Measurements from ENCODE around the gene CEP68.
"Not testable (repeated sequence)": the region's sequence is repeated elsewhere in the genome, so short reads cannot be mapped to it uniquely, and the experiment has no call there.

Gene CEP68

GRCh38 chr2:65019010-65019409, 37.2 kb upstream of the CEP68 start:
- TF ChIP-seq CTCF (IDR thresholded peaks at IDR 0.05; ENCODE audit: insufficient read depth, low read depth, low read length, missing control alignments): no peak
- DNase-seq (ENCODE audit: low read depth): no peak
- H3K4me3 ChIP-seq (ENCODE audit: low read depth, low read length): no peak overlapping the region

- no peak for DNase-seq (ENCODE audit: low read depth)
- no peak for TF ChIP-seq CTCF (IDR thresholded peaks at IDR 0.05; ENCODE audit: insufficient read depth, low read depth, low read length, missing control alignments)
- no peak overlapping the region for H3K4me3 ChIP-seq (ENCODE audit: low read depth, low read length)
Measured at GRCh38 chr2:65019675-65020195, 36.5 kb upstream of the CEP68 start.

GRCh38 chr2:65020251-65020650, 36.0 kb upstream of the CEP68 start:
- not testable (repeated sequence) for H3K4me3 ChIP-seq (ENCODE audit: low read depth, low read length); DNase-seq (ENCODE audit: low read depth)

- H3K4me3 ChIP-seq (ENCODE audit: low read depth, low read length): no peak overlapping the region
- no peak for DNase-seq (ENCODE audit: low read depth)
- no peak for TF ChIP-seq CTCF (IDR thresholded peaks at IDR 0.05; ENCODE audit: insufficient read depth, low read depth, low read length, missing control alignments)
Measured at GRCh38 chr2:65020943-65021528, 35.2 kb upstream of the CEP68 start.

- DNase-seq (ENCODE audit: low read depth): no peak
- H3K4me3 ChIP-seq (ENCODE audit: low read depth, low read length): no peak overlapping the region
- TF ChIP-seq CTCF (IDR thresholded peaks at IDR 0.05; ENCODE audit: insufficient read depth, low read depth, low read length, missing control alignments): no peak
Measured at GRCh38 chr2:65021709-65022108, 34.5 kb upstream of the CEP68 start.

GRCh38 chr2:65022189-65022588, 34.0 kb upstream of the CEP68 start:
- no peak for DNase-seq (ENCODE audit: low read depth)
- TF ChIP-seq CTCF (IDR thresholded peaks at IDR 0.05; ENCODE audit: insufficient read depth, low read depth, low read length, missing control alignments): no peak
- H3K4me3 ChIP-seq (ENCODE audit: low read depth, low read length): no peak overlapping the region

- no peak overlapping the region for H3K4me3 ChIP-seq (ENCODE audit: low read depth, low read length)
- DNase-seq (ENCODE audit: low read depth): no peak
- no peak for TF ChIP-seq CTCF (IDR thresholded peaks at IDR 0.05; ENCODE audit: insufficient read depth, low read depth, low read length, missing control alignments)
Measured at GRCh38 chr2:65023742-65024141, 32.5 kb upstream of the CEP68 start.

Data from GM12865 (cell line).